Prostate gland (tissue), 2 donors: ENCODE data around the gene RYK.
A peak's percentile ranks its signal among the peaks of the same experiment; 100 is the strongest.

Experiments
- POLR2A ChIP-seq: fragments of 450-650 bp; IDR thresholded peaks from one replicate; pipeline ENCODE4 v1.6.1; 2016; ENCODE audit warnings: antibody characterized with exemption, mild to moderate bottlenecking
- TF ChIP-seq, protein P1 (sequence below), 4 experiments: fragments of 200-600 bp in 2 of 4; fragments of 450-650 bp in 2 of 4; sonication (generic) in 2 of 4; IDR thresholded peaks; 1 replicate in 3 of 4; 2 replicates in 1 of 4; pipeline ENCODE4 v1.5.1; 2016 to 2019; ENCODE audit warnings: antibody characterized with exemption in 4 of 4, mild to moderate bottlenecking in 2 of 4, moderate library complexity in 2 of 4

DNA sequence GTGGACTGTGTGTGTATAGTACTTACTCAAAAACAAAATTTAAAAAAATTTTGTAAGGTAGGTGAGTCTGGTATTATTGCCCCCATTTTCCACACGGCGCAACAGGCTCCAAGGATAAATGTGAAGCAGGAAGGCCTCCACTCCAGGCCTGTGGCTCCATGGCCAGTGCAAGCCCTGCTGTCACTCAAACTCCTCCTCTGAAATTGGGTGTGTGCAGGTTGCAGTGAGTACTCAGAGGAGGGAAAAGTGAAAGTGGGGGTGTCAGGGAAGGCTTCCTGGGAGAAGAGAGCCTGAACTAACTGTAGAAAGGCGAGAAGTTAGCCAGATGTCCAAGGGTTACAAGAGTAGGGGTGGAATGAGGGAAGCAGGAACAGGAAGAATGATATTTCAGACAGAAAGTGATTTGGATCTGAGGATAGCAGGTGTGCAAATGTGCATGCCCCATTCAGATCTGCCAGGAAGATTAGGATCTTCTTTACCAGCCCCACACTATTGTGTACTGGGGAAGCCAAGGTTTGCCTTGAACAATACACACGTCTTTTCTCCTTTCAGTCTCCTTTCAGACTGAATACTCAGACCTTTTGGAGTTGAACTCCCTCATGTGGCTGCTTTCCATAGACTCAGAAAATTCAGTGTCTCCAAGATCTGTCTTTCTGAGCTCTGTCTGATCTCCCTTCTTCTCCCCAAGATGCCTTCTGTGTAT lies 48.7 kb upstream of the RYK start:
- TF ChIP-seq, protein P1, sequence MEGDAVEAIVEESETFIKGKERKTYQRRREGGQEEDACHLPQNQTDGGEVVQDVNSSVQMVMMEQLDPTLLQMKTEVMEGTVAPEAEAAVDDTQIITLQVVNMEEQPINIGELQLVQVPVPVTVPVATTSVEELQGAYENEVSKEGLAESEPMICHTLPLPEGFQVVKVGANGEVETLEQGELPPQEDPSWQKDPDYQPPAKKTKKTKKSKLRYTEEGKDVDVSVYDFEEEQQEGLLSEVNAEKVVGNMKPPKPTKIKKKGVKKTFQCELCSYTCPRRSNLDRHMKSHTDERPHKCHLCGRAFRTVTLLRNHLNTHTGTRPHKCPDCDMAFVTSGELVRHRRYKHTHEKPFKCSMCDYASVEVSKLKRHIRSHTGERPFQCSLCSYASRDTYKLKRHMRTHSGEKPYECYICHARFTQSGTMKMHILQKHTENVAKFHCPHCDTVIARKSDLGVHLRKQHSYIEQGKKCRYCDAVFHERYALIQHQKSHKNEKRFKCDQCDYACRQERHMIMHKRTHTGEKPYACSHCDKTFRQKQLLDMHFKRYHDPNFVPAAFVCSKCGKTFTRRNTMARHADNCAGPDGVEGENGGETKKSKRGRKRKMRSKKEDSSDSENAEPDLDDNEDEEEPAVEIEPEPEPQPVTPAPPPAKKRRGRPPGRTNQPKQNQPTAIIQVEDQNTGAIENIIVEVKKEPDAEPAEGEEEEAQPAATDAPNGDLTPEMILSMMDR (IDR thresholded peaks at IDR 0.05) = peak in 3 of 4 experiments; percentile 39 to 64 (median 56)
- TF ChIP-seq POLR2A = no peak
